SKM-1 (cell line): ENCODE data around the gene DDX11.
"Not testable (repeated sequence)": the region's sequence is repeated elsewhere in the genome, so short reads cannot be mapped to it uniquely, and the experiment has no call there.

Experiments
- DNase-seq: peaks from one replicate; lab custom pipeline; 2025; ENCODE audit not compliant: unreplicated experiment; lab: John Stamatoyannopoulos, UW

Gene DDX11

GRCh38 chr12:31121022-31121728 is 47.5 kb downstream of the DDX11 start:
- not testable (repeated sequence) for DNase-seq

GRCh38 chr12:31122481-31122880 is 48.8 kb downstream of the DDX11 start:
- no peak for DNase-seq

- DNase-seq, result not testable (repeated sequence)
These were observed 50.5 kb downstream of the DDX11 start for GRCh38 chr12:31124158-31124557.

- DNase-seq, result not testable (repeated sequence)
These were observed 51.5 kb downstream of the DDX11 start for GRCh38 chr12:31125171-31125570.

- not testable (repeated sequence) for DNase-seq
These were observed 53.7 kb downstream of the DDX11 start for GRCh38 chr12:31127209-31127848.

- not testable (repeated sequence) for DNase-seq
These were observed 62.9 kb downstream of the DDX11 start for GRCh38 chr12:31136581-31136980.

GRCh38 chr12:31144768-31145167 is 71.1 kb downstream of the DDX11 start:
- not testable (repeated sequence) for DNase-seq

GRCh38 chr12:31145296-31145695 is 71.6 kb downstream of the DDX11 start:
- not testable (repeated sequence) for DNase-seq

GRCh38 chr12:31147415-31147814 is 73.8 kb downstream of the DDX11 start:
- DNase-seq, result not testable (repeated sequence)

GRCh38 chr12:31150766-31151165 is 77.1 kb downstream of the DDX11 start:
- not testable (repeated sequence) for DNase-seq
